K562 (cell line): ENCODE measurements around the gene DNAAF3. TPM values are rescaled to one million over a fixed set of nuclear protein-coding genes. Genes with fewer than 3 reads are reported as not detected.
A peak's percentile ranks its signal among the peaks of the same experiment; 100 is the strongest.

Experiments
- AFF4 ChIP-seq: sonication (generic); formaldehyde crosslinking; IDR thresholded peaks from 2 replicates; pipeline ENCODE4 v1.8.0; 2023; ENCODE audit warnings: mild to moderate bottlenecking, missing genetic modification reagents
- CREM ChIP-seq: IDR thresholded peaks from 2 replicates; pipeline ENCODE4 v1.6.1; 2014; ENCODE audit warnings: antibody characterized with exemption, low read depth
- E2F1 ChIP-seq: sonication (generic); formaldehyde crosslinking; IDR thresholded peaks from 2 replicates; pipeline ENCODE4 v1.8.1; 2023; ENCODE audit warnings: mild to moderate bottlenecking, missing genetic modification reagents, moderate library complexity
- ESRRA ChIP-seq: fragments of 450-650 bp; IDR thresholded peaks from 2 replicates; pipeline ENCODE4 v1.6.1; 2014; ENCODE audit warnings: low read depth, mild to moderate bottlenecking, moderate library complexity, borderline replicate concordance
- FOXJ2 ChIP-seq: fragments of 200-800 bp; sonication (Bioruptor generic); IDR thresholded peaks from 2 replicates; pipeline ENCODE4 v1.6.1; 2016; ENCODE audit warnings: missing genetic modification characterization, missing compliant biosample characterization
- FOXM1 ChIP-seq, 2 experiments: fragments of 450-650 bp in 1 of 2; sonication (generic) in 1 of 2; formaldehyde crosslinking in 1 of 2; IDR thresholded peaks; 2 replicates each; pipeline versions ENCODE4 v1.6.1 to v1.9.0; 2017 to 2022; ENCODE audit warnings: low read depth in 2 of 2, mild to moderate bottlenecking in 2 of 2, missing genetic modification reagents in 1 of 2, moderate library complexity in 1 of 2
- HDAC6 ChIP-seq: IDR thresholded peaks from 2 replicates; pipeline ENCODE4 v1.6.1; 2012; ENCODE audit warnings: low read depth, mild to moderate bottlenecking, control low read depth, inconsistent platforms, low read length, moderate library complexity
- JUNB ChIP-seq: fragments of 450-650 bp; formaldehyde crosslinking; conservative IDR thresholded peaks from 2 replicates; pipeline ENCODE4 v1.4.0; 2020; ENCODE audit warnings: mild to moderate bottlenecking
- KDM1A ChIP-seq, 2 experiments: fragments of 450-650 bp; IDR thresholded peaks; 2 replicates each; pipeline ENCODE4 v1.6.1; 2016; ENCODE audit warnings: mild to moderate bottlenecking in 2 of 2
- LARP7 ChIP-seq: fragments of 450-650 bp; IDR thresholded peaks from 2 replicates; pipeline ENCODE4 v1.6.1; 2016
- MYBL2 ChIP-seq, 2 experiments: fragments of 450-650 bp in 1 of 2; sonication (generic) in 1 of 2; formaldehyde crosslinking in 1 of 2; IDR thresholded peaks; 2 replicates each; pipeline versions ENCODE4 v1.6.1 to v1.8.1; 2017 to 2022; ENCODE audit warnings: borderline replicate concordance in 1 of 2, inconsistent platforms in 1 of 2, low read depth in 1 of 2, mild to moderate bottlenecking in 1 of 2, missing genetic modification reagents in 1 of 2, moderate library complexity in 1 of 2
- NCOA1 ChIP-seq: fragments of 450-650 bp; IDR thresholded peaks from 2 replicates; pipeline ENCODE4 v1.6.1; 2016; ENCODE audit warnings: low read depth
- NCOA6 ChIP-seq: fragments of 450-650 bp; IDR thresholded peaks from 2 replicates; pipeline ENCODE4 v1.6.1; 2017; ENCODE audit warnings: mild to moderate bottlenecking
- POLR2H ChIP-seq: IDR thresholded peaks from 2 replicates; pipeline ENCODE4 v1.6.1; 2016; ENCODE audit warnings: missing genetic modification characterization, low read depth, mild to moderate bottlenecking, control low read depth, missing compliant biosample characterization, moderate library complexity
- RBFOX2 ChIP-seq: fragments of 200-400 bp; formaldehyde crosslinking; IDR thresholded peaks from 2 replicates; pipeline ENCODE4 v1.6.1; 2017; ENCODE audit warnings: low read depth, mild to moderate bottlenecking, low read length, moderate library complexity
- SIX5 ChIP-seq, 2 experiments: IDR thresholded peaks; 2 replicates each; pipeline ENCODE4 v1.6.1; 2011; ENCODE audit warnings: low read length in 2 of 2, borderline replicate concordance in 1 of 2, low read depth in 1 of 2, mild to moderate bottlenecking in 1 of 2, moderate library complexity in 1 of 2; ENCODE audit not compliant: insufficient read depth in 1 of 2
- ZFP91 ChIP-seq: sonication (generic); formaldehyde crosslinking; IDR thresholded peaks from 2 replicates; pipeline ENCODE4 v1.8.0; 2022; ENCODE audit warnings: mild to moderate bottlenecking, missing genetic modification reagents
- ZNF707 ChIP-seq: fragments of 250-450 bp; sonication (Bioruptor Pico); conservative IDR thresholded peaks from 2 replicates; pipeline ENCODE4 v1.8.0; 2022; ENCODE audit warnings: inconsistent platforms, mild to moderate bottlenecking, moderate library complexity
- polyA plus RNA-seq, 8 experiments: library from polyadenylated mRNA; depleted of rRNA in 4 of 8; stranded (reverse) in 5 of 8; unstranded in 3 of 8; fragments of >200 nt; fragmentation: Nextera tagmentation in 2 of 8; fragmentation: Illumina TruSeq in 1 of 8; extraction: Ambion mirVana in 2 of 8; extraction: Trizol in 1 of 8; gene quantifications; 2 replicates each; pipeline versions ENCODE4 v1.2.1 to v1.2.3, GENCODE V29; 2011 to 2014; ENCODE audit warnings: inconsistent platforms in 1 of 8, missing spikeins in 1 of 8
- total RNA-seq, 7 experiments: library from RNA; depleted of rRNA in 6 of 7; stranded (reverse); fragments of >200 nt in 6 of 7; fragmentation: Illumina TruSeq in 2 of 7; extraction: Trizol in 2 of 7; gene quantifications; 2 replicates each; pipeline versions ENCODE4 v1.2.1 to v1.2.3, GENCODE V29; 2011 to 2021; ENCODE audit warnings: low replicate concordance in 1 of 7
- TF ChIP-seq, protein P1 (sequence below): fragments of 250-450 bp; sonication (Bioruptor Pico); IDR thresholded peaks from 2 replicates; pipeline ENCODE4 v1.9.0; 2021; ENCODE audit warnings: mild to moderate bottlenecking

The DNAAF3 gene
- total and polyA plus RNA-seq, 9 of the 15 experiments (the other 6 are each of a cell fraction or from before 2014, with no cell fraction given): 21.6 to 61.5 (median 43.0) TPM

GRCh38 chr19:55173714-55174409 is 7.4 kb upstream of the DNAAF3 start (continued):
- TF ChIP-seq KDM1A (IDR thresholded peaks at IDR 0.05): peak in 1 of 2 experiments; percentile 51; a peak in 1 of 4 replicates
- TF ChIP-seq FOXM1 (IDR thresholded peaks at IDR 0.05; ENCODE audit: low read depth): no peak
- TF ChIP-seq FOXM1 (CRISPR knock-in tag; IDR thresholded peaks at IDR 0.05; ENCODE audit: low read depth): no peak
- no peak for TF ChIP-seq MYBL2 (IDR thresholded peaks at IDR 0.05; ENCODE audit: low read depth)
- TF ChIP-seq MYBL2 (CRISPR knock-in tag; IDR thresholded peaks at IDR 0.05; ENCODE audit: borderline replicate concordance): no peak
- TF ChIP-seq NCOA6: no peak
- no peak for TF ChIP-seq NCOA1
- TF ChIP-seq SIX5 (IDR thresholded peaks at IDR 0.05; ENCODE audit: borderline replicate concordance in 1 of 2, insufficient read depth in 1 of 2, low read depth in 1 of 2, low read length in 2 of 2): no peak
- no peak for TF ChIP-seq AFF4 (CRISPR knock-in tag)
- no peak for TF ChIP-seq HDAC6
- peak; percentile 73 for TF ChIP-seq RBFOX2
- TF ChIP-seq, protein P1, sequence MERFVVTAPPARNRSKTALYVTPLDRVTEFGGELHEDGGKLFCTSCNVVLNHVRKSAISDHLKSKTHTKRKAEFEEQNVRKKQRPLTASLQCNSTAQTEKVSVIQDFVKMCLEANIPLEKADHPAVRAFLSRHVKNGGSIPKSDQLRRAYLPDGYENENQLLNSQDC (CRISPR knock-in tag): no peak
- no peak for TF ChIP-seq POLR2H (tag)
- no peak for TF ChIP-seq E2F1 (CRISPR knock-in tag)
- no peak for TF ChIP-seq ZFP91 (CRISPR knock-in tag)
- TF ChIP-seq FOXJ2: no peak
- TF ChIP-seq JUNB (CRISPR knock-in tag): no peak
- TF ChIP-seq ZNF707 (CRISPR knock-in tag): no peak
- no peak for TF ChIP-seq ESRRA
- no peak for TF ChIP-seq CREM
- no peak for TF ChIP-seq LARP7
